GM19455 (cell line): ENCODE results near the gene SLC9A3.

Experiments
- ATAC-seq: cut with Tn5 transposase; IDR thresholded peaks from one replicate; pipeline ENCODE4 v1.9.1; 2021; ENCODE audit not compliant: unreplicated experiment

Gene SLC9A3

DNA sequence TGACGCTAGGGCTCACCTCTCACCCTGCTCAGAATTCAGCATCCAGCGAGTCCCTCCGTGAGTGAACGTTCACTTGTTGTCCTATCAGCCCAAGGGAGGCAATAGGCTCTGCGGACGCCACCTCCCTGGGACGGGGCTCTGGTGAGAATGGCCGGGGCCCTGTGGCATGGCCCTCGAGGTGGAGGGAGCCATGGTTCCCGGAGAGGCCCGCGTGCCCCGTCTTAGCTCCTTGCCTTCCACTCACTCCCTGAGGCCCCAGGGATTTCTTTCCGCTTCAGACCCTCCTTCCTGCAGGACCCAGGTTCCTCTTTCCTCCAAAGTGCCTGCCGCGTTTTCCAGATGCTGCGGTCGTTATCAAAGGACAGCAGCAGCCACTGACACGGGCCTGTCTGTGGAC lies 59.8 kb downstream of the SLC9A3 start:
- no peak for ATAC-seq

- ATAC-seq = no peak
Observed at GRCh38 chr5:463952-464351, 60.3 kb downstream of the SLC9A3 start.

DNA sequence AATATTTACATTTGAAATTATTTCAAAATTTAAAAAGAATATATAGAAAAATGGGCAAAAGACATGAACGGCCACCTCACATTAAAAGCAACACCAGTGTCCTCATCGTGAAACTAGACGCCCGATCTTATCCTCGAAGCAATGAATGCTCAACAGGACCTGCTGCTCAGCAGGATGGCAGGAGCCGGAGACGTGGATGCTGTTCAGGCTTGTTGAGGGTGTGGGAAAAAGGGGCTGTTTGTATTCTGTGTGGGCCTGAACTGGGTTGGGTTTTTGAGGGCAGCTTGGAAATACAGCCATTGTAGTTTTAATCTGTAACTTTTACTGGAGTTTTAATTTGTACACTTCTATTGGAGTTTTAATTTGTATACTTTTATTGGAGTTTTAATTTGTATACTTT lies 60.9 kb downstream of the SLC9A3 start:
- ATAC-seq = no peak

- no peak for ATAC-seq
Observed at GRCh38 chr5:462051-462481, 62.2 kb downstream of the SLC9A3 start.

DNA sequence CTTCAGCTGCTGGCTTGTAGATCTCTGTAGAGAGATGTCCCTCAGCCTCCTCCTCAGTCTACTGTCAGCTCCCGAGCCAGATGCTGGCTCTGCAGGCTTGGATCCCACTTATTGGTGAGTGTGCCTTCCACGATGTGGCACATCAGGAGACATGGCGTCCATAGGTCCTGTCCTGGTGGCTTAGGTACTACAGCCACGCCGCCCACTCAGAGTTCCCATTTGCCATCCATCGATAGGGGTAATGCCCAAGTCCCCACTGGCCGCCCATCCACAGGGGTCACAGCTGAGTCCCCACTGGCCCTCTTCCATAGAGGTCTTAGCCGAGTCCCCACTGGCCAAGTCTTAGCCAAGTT lies 64.0 kb downstream of the SLC9A3 start:
- ATAC-seq = no peak

DNA sequence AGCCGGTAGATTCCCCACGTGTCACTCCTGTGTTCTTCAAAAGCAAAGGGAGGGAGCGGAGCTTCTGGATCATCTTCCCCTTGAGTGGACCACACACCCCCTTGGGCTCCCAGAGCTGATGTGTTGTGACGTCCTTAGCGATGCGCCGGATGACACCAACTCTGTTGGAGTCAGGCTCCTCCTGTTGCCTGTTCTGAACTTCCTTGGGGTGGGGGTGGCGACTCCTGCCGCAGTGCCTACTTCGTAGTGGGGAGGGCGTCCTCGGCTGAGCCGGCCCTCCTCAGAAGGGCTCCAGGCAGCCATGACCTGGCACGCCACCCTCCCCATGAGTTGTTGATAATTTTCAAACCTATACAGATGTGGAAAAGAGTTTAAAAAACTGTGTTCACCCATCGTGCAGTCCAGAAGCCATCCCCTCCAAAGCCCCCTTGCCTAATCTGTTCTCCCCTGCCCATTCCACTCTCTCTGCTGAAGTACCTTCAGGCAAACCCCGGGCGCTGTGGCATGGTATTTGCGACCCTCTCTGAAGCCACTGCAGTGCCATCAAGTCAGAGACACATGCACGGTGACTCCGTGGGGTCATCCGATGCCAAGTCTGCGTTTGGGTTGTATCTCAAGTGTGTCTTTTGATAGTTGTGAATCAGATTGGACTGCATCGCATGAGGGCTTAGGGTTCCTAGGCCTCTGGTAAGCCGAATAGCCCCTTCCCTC lies 64.5 kb downstream of the SLC9A3 start:
- ATAC-seq = no peak

GRCh38 chr5:458547-459353 lies 65.5 kb downstream of the SLC9A3 start:
- no peak for ATAC-seq

DNA sequence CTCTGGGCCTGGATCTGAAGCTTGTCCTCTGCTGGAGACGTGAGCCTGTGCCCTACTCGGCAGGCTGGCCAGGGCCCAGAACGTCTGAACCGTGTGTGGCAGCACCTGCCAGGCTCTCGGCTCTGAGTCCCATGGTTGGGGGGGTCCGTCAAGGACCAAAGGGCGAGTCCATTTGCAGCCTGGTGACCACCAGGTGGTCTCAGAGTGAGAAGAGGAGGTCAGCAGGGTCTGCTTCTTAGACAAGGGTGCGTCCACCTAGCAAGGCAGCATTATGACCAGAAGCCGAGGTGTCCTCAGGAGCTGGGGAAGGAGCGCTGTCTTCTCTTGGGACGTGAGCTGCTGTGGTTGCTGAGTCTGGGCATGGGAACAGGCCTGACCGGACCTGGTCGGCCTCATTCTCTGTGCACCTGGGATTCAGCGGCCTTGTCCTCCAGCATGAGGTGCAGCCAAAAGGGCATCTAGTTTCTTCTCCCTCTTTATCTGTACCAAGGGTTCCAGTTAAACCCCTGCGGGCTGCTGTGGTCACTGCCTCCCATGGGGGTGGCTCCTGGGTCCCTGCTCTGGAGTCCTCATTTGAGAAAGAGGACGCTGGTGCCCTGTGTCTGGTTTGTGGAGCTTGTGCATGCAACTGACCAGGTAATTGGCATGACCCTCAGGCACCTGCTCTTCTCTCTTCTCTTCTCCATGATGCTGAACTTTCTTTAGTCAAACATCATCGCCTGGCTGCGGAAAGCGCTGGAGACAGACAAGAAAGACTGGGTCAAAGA lies 66.9 kb downstream of the SLC9A3 start:
- no peak for ATAC-seq

- no peak for ATAC-seq
Observed at GRCh38 chr5:456351-457194, 67.7 kb downstream of the SLC9A3 start.

DNA sequence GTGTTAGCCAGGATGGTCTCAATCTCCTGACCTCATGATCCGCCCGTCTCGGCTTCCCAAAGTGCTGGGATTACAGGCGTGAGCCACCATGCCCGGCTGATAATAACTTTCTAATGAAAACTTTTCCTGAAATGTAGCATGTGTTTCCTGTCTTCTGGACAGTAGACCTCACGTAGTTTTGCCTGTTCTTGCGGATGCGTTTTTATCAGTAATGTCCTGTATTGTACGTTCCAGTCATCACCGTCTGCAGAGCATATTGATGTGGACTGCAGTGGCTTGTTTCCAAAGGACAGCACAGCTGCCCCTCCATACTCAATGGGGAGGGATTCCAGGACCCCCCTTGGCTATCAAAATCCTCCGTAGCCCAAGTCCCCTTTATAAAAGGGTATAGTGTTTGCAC lies 68.4 kb downstream of the SLC9A3 start:
- ATAC-seq = no peak

- ATAC-seq = no peak
Observed at GRCh38 chr5:454936-455335, 69.3 kb downstream of the SLC9A3 start.

DNA sequence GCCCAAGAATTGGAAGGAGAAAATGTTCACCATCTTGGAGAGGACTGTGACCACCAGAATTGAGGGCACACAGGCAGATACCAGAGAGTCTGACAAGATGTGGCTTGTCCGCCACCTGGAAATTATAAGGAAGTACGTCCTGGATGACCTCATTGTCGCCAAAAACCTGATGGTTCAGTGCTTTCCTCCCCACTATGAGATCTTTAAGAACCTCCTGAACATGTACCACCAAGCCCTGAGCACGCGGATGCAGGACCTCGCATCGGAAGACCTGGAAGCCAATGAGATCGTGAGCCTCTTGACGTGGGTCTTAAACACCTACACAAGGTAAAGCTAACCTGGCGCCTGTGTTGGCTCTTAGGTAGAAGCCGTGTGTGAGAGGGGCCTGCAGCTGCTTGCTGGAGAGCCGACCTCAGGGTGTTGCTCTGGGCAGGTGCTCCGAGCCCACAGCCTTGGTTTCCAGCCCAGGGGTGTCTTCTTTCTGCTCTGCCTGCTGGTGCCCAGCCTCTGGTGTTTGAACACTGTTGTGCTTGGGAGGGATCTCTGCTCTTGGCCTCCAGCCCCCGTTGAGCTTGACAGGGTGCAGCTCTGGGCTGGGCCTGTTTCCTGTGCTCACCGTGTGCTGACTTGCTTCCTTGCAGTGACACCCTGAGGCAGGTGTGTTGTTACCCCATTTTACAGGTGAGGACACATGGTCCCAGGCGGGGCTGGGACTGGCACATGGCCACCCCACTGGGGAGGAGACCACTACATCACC lies 70.3 kb downstream of the SLC9A3 start:
- no peak for ATAC-seq

DNA sequence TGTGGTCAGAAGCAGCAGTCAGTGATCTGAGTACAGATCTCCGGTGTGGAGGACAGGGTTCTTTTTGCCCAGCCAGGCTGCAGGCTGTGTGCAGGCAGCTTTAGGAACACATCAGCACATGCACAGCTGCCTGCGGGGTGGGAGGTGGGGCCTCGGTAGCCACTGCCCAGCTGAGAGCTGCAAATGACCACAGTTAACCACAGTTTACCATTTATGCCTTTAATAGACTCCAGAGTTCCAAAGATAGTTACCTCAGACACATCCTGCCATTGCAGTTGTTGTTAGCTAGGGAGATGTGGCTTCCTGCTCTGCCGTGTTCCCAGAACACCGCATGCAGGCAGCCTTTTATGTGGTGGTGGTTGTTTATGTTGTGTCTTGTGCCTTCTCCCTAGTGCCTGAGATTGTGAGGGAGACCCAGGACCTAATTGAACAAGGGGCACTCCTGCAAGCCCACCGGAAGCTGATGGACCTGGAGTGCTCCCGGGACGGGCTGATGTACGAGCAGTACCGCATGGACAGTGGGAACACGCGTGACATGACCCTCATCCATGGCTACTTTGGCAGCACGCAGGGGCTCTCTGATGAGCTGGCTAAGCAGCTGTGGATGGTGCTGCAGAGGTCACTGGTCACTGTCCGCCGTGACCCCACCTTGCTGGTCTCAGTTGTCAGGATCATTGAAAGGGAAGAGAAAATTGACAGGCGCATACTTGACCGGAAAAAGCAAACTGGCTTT lies 71.1 kb downstream of the SLC9A3 start:
- no peak for ATAC-seq

- no peak for ATAC-seq
Observed at GRCh38 chr5:451587-452458, 72.4 kb downstream of the SLC9A3 start.

GRCh38 chr5:449151-449550 lies 75.1 kb downstream of the SLC9A3 start:
- ATAC-seq = no peak

DNA sequence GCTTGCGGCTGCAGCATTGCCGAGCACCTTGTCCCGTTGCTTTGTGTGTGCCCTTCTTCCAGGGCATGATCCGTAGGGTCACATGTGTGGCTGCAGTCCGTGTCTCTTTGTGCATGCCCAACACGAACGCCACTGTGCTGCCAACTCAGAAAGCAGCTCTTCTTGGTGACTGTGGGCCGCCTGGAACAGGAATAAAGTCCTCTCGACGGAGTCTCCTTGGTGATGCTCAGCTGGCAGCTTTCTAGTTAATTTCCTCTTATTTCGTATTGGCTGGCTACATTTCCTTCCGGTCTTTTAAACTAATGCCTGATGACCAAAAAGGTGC lies 75.5 kb downstream of the SLC9A3 start:
- ATAC-seq = no peak

- no peak for ATAC-seq
Observed at GRCh38 chr5:448061-448765, 76.0 kb downstream of the SLC9A3 start.

DNA sequence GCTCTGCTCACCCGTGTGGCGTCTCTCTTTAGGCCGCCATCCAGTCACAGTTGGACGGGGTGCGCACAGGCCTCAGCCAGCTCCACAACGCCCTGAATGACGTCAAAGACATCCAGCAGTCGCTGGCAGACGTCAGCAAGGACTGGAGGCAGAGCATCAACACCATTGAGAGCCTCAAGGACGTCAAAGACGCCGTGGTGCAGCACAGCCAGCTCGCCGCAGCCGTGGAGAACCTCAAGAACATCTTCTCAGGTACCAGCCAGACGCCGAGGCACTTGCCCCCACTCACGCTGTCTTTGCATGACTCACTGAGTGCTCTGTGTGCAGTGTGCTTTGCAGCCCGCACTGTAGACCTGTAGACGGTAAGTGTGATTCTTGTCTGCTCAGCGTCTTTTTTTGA lies 76.7 kb downstream of the SLC9A3 start:
- ATAC-seq = no peak
